SK-N-SH treated with all-trans-retinoic acid at 6 μM for 48 hours (cell line): ENCODE measurements around the gene AGAP1.

ENCODE experiments used
- ARNTL ChIP-seq: fragments of 450-650 bp; formaldehyde crosslinking; IDR thresholded peaks from 2 replicates; pipeline ENCODE4 v1.5.0; 2020; ENCODE audit warnings: low read depth, mild to moderate bottlenecking, moderate library complexity, borderline replicate concordance
- RARB ChIP-seq: fragments of 250-450 bp; sonication (Bioruptor Pico); IDR thresholded peaks from 2 replicates; pipeline ENCODE4 v1.8.0; 2021; ENCODE audit warnings: mild to moderate bottlenecking, moderate library complexity
- TF ChIP-seq, protein P1 (sequence below): fragments of 250-450 bp; sonication (Bioruptor Pico); IDR thresholded peaks from 2 replicates; pipeline ENCODE4 v1.5.1; 2020; ENCODE audit warnings: low read depth, mild to moderate bottlenecking, moderate library complexity

DNA sequence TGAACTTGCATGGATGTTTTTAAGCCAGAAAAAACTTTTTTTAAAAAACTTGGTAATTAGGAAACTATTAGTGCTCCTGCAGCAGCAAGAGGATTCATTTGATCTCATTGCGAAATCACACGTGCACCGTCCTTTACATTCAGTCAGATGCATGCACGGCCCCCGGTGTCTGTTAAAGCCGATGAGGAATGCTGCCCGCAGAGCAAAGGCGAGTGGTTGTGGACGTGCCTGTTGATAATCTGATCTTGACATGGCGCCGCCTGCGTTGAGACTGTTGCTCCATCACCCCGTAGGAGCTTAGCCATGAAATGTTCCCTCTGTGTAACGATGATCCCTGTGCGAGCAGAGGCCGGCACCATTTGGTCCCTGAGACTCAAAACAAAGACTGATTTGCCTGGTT lies 374.4 kb downstream of the AGAP1 start:
- TF ChIP-seq ARNTL (no peak), RARB (CRISPR knock-in tag) (no peak)
- TF ChIP-seq, protein P1, sequence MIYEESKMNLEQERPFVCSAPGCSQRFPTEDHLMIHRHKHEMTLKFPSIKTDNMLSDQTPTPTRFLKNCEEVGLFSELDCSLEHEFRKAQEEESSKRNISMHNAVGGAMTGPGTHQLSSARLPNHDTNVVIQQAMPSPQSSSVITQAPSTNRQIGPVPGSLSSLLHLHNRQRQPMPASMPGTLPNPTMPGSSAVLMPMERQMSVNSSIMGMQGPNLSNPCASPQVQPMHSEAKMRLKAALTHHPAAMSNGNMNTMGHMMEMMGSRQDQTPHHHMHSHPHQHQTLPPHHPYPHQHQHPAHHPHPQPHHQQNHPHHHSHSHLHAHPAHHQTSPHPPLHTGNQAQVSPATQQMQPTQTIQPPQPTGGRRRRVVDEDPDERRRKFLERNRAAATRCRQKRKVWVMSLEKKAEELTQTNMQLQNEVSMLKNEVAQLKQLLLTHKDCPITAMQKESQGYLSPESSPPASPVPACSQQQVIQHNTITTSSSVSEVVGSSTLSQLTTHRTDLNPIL (CRISPR knock-in tag): no peak
